ENCODE measurements around the gene KDM4B. TPM values are rescaled to one million over a fixed set of nuclear protein-coding genes. Genes with fewer than 3 reads are reported as not detected.

Gene KDM4B
- total and polyA plus RNA-seq, 3 experiments from 2014 or later: 14.6 to 16.0 (median 14.6) TPM

DNA sequence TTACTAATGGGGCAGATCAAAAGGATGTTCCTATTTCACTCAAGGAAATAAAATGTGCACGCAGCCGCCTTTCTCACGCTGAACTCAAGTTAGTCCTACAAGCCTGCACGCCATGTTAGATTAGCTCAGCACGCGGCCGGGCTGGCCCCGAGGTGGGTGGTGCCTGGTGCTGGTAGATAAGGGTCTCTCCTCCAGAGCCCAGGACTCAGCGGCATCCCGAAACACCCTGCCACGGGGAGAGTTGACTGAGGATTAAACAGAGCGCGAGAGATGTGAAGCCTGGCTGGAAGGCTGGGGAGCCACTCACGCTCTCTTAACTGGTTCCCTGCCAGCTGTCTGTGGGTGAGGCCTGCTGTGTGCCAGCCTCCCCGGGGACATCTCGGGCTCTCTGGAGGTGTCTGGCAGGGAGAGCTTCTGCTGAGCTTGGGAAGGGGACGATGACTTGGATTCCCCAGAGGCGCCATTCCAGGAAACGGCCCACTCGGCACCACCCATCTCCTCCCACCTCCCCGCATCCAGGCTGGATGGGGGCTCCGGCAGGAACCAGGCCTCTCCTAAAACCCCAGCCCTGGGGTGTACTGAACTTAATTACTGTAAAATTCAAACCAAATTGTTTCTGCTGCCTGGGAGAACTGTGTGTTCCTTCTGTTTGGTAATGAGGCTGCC, 122.2 kb downstream of the KDM4B start:
- H3K27ac Mint-ChIP-seq: no peak overlapping the region
- peaks cover 0 to 2% (median 0%) of the 10 kb centered on the region in 5 donors for H3K9me3 Mint-ChIP-seq
- peaks cover 0 to 2% (median 0%) of the 10 kb centered on the region in 3 donors for H3K4me1 Mint-ChIP-seq
- H3K27ac ChIP-seq (ENCODE audit: low read depth, low read length): no peak overlapping the region
- H3K27me3 ChIP-seq (ENCODE audit: insufficient read depth, low read length, poor library complexity, severe bottlenecking): no peaks in the 10 kb centered on the region
- peaks cover 0 to 33% (median 3%) of the 10 kb centered on the region in 3 donors for H3K36me3 Mint-ChIP-seq
- H3K27me3 Mint-ChIP-seq: no peaks in the 10 kb centered on the region
- no peak overlapping the region for H3K4me3 ChIP-seq (ENCODE audit: low read length)
- no peak overlapping the region for H3K4me3 Mint-ChIP-seq
- DNase-seq: no peak
- no peaks in the 10 kb centered on the region for H3K36me3 ChIP-seq (ENCODE audit: insufficient read depth, low read length)
- H3K9me3 ChIP-seq (ENCODE audit: low read length): no peaks in the 10 kb centered on the region
- no peaks in the 10 kb centered on the region for H3K4me1 ChIP-seq (ENCODE audit: insufficient read depth, low read length)
- POLR2A ChIA-PET: no interaction called here
- CTCF ChIA-PET: no interaction called here

DNA sequence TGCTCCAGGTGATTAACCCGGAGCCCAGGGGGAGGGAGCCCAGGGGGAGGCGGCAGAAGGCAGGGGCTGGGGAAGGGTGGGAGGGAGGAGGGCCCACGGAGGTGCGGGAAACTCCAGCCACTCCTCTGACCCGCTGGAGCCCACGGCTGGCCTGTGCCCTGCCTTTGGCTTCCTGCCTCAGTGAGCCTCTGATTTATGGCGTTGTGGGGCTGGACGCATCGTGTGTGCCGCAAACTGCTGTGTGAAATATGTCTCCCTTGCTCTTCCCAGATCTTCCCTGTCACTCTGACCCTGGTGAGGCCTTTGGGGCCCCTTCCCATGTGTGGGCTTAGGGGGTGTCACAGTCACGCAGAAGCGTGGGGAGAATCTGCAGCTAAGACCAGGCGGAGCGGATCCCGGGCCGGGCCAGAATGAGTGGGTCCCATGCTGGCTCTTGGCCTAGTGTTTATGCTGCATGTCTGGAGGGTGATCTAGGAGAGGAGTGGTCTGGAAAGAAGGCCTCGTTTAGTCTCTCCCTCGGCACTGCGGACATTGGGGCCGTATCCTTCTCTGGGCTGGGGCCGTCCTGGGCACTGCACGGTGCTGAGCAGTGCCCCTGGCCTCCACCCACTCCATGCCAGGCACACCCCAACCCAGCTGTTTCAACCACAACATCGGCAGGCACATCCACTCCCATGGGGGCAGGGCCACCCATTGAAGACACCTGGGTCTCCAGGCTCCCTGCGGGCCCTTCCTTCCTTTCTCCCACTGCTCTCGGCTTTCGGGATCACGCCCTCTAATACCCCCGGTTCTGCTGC, 123.0 kb downstream of the KDM4B start:
- Mint-ChIP-seq H3K27ac (peak overlapping the region in 1 of 8 donors; percentile 88), H3K27me3 (no peaks in the 10 kb centered on the region), H3K4me3 (no peak overlapping the region), H3K36me3 (peaks cover 2 to 32% (median 5%) of the 10 kb centered on the region in 3 donors), H3K9me3 (peaks cover 0 to 2% (median 0%) of the 10 kb centered on the region in 5 donors), H3K4me1 (no peaks in the 10 kb centered on the region)
- Histone ChIP-seq H3K27ac (ENCODE audit: low read depth, low read length) (no peak overlapping the region), H3K4me3 (ENCODE audit: low read length) (no peak overlapping the region), H3K27me3 (ENCODE audit: insufficient read depth, low read length, poor library complexity, severe bottlenecking) (no peaks in the 10 kb centered on the region), H3K4me1 (ENCODE audit: insufficient read depth, low read length) (no peaks in the 10 kb centered on the region), H3K9me3 (ENCODE audit: low read length) (no peaks in the 10 kb centered on the region), H3K36me3 (ENCODE audit: insufficient read depth, low read length) (no peaks in the 10 kb centered on the region)
- ChIA-PET CTCF (no interaction called here), POLR2A (no interaction called here)
- DNase-seq: no peak

DNA sequence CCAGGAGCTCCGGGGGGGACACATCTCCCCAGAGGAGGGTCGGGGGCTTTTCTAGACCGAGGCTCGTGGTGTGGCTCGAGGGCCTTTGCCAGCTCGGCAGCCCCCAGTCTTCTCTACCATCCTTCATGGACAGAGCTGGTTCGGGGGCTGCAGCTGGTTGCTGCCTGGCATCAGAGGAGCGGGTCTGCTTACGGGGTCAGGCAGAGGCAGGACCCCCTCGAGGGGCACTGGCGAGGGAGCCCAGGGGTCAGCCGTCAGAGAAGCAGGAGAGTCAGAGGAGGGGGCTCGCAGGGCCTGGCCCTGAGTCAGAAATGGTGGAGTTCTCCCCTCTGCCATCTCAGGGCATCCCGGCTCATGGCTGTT, 123.5 kb downstream of the KDM4B start:
- CTCF ChIA-PET: no interaction called here

DNA sequence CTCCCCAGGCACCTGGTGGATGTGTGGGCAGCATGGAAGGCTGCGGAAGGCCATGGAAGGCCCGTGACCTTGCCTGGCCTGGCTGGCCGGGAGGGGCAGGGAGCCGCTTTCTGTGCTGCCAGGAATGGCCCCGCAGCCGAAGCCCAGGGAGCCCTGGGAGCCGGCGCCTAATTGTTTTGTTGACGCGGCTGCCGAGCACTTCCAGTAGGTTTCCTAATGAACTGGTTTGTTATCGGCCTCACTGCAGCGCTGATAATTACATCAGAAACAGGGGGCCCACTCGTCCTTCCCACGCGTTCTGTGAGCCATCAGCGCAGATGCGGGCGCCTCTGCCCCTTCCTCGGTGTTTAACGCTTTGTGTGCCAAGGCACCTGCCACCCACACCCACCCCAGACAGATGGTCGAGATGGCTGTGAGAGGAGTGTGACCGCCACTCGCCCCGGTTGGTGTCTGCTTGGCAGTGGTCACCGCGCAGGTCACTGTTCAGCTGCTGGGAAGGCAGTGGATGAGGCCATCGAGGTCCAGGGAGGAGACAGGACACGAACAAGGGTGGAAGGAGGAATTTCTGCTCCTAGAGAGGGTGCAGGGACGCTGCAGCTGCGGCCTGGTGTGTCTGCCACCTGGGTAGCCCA, 124.5 kb downstream of the KDM4B start:
- Histone ChIP-seq H3K36me3 (ENCODE audit: insufficient read depth, low read length) (no peaks in the 10 kb centered on the region), H3K27ac (ENCODE audit: low read depth, low read length) (no peak overlapping the region), H3K4me3 (ENCODE audit: low read length) (no peak overlapping the region), H3K4me1 (ENCODE audit: insufficient read depth, low read length) (no peaks in the 10 kb centered on the region), H3K27me3 (ENCODE audit: insufficient read depth, low read length, poor library complexity, severe bottlenecking) (no peaks in the 10 kb centered on the region), H3K9me3 (ENCODE audit: low read length) (peaks cover 2% of the 10 kb centered on the region)
- no peaks in the 10 kb centered on the region for H3K27me3 Mint-ChIP-seq
- no peak for DNase-seq
- no peak overlapping the region for H3K4me3 Mint-ChIP-seq
- H3K27ac Mint-ChIP-seq: peak overlapping the region in 1 of 8 donors; percentile 18
- H3K9me3 Mint-ChIP-seq: peaks cover 0 to 7% (median 3%) of the 10 kb centered on the region in 5 donors
- H3K4me1 Mint-ChIP-seq: no peaks in the 10 kb centered on the region
- CTCF ChIA-PET: no interaction called here
- peaks cover 8 to 32% (median 15%) of the 10 kb centered on the region in 3 donors for H3K36me3 Mint-ChIP-seq
- POLR2A ChIA-PET: no interaction called here

More for the DNA sequence above, 123.5 kb downstream of the KDM4B start:
- no peaks in the 10 kb centered on the region for H3K27me3 Mint-ChIP-seq
- Histone ChIP-seq H3K27me3 (ENCODE audit: insufficient read depth, low read length, poor library complexity, severe bottlenecking) (no peaks in the 10 kb centered on the region), H3K4me1 (ENCODE audit: insufficient read depth, low read length) (no peaks in the 10 kb centered on the region), H3K9me3 (ENCODE audit: low read length) (no peaks in the 10 kb centered on the region), H3K36me3 (ENCODE audit: insufficient read depth, low read length) (no peaks in the 10 kb centered on the region), H3K27ac (ENCODE audit: low read depth, low read length) (no peak overlapping the region), H3K4me3 (ENCODE audit: low read length) (no peak overlapping the region)
- H3K4me3 Mint-ChIP-seq: no peak overlapping the region
- H3K9me3 Mint-ChIP-seq: peaks cover 0 to 6% (median 2%) of the 10 kb centered on the region in 5 donors
- no peak for DNase-seq
- H3K36me3 Mint-ChIP-seq: peaks cover 6 to 32% (median 8%) of the 10 kb centered on the region in 3 donors
- H3K4me1 Mint-ChIP-seq: no peaks in the 10 kb centered on the region
- no peak overlapping the region for H3K27ac Mint-ChIP-seq
- POLR2A ChIA-PET: no interaction called here

DNA sequence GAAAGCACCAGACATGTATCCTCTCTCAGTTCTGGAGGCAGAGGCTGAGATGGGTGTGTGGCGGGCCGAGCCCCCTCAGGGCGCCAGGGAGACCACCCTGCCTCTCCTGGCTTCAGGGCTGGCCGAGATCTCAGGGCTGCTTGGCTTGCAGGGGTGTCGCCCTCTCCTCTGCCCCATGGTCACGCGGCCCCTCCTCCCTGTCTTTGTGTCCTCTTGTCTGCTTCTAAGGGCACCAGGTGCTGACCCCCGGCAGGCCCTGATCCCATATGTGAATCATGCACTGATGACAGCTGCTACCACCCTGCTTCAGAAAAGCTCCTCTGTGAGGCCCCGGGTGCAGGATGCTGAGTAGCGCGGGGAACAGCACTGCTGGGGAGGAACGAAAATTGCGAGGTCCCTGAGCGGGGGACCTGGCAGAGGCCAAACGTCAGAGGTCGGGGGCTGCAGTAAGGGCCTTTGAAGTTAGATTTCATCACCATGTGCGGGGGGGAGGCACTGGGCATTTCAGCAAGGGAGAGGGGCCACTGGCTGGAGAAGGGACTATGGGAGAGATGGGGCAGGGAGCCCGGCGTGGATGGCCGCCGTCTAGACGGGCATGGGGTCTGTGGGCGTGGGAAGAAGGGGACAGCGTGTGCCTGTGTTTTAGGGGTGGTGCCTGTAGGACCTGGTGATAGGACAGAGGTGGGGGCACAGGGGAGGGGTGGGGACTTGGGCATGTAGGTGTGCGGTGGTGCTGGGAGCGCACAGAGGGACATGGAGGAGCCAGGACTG, 125.2 kb downstream of the KDM4B start:
- CTCF ChIA-PET: no interaction called here
- no peak for DNase-seq
- no peaks in the 10 kb centered on the region for H3K27me3 ChIP-seq (ENCODE audit: insufficient read depth, low read length, poor library complexity, severe bottlenecking)
- Mint-ChIP-seq H3K36me3 (peaks cover 13 to 33% (median 21%) of the 10 kb centered on the region in 3 donors), H3K9me3 (peaks cover 0 to 13% (median 6%) of the 10 kb centered on the region in 5 donors), H3K27me3 (no peaks in the 10 kb centered on the region), H3K4me1 (no peaks in the 10 kb centered on the region), H3K4me3 (no peak overlapping the region), H3K27ac (peak overlapping the region in 1 of 8 donors; percentile 40)
- H3K4me3 ChIP-seq (ENCODE audit: low read length): no peak overlapping the region
- H3K4me1 ChIP-seq (ENCODE audit: insufficient read depth, low read length): no peaks in the 10 kb centered on the region
- no peak overlapping the region for H3K27ac ChIP-seq (ENCODE audit: low read depth, low read length)
- H3K36me3 ChIP-seq (ENCODE audit: insufficient read depth, low read length): no peaks in the 10 kb centered on the region
- H3K9me3 ChIP-seq (ENCODE audit: low read length): peaks cover 10% of the 10 kb centered on the region
- POLR2A ChIA-PET: no interaction called here

DNA sequence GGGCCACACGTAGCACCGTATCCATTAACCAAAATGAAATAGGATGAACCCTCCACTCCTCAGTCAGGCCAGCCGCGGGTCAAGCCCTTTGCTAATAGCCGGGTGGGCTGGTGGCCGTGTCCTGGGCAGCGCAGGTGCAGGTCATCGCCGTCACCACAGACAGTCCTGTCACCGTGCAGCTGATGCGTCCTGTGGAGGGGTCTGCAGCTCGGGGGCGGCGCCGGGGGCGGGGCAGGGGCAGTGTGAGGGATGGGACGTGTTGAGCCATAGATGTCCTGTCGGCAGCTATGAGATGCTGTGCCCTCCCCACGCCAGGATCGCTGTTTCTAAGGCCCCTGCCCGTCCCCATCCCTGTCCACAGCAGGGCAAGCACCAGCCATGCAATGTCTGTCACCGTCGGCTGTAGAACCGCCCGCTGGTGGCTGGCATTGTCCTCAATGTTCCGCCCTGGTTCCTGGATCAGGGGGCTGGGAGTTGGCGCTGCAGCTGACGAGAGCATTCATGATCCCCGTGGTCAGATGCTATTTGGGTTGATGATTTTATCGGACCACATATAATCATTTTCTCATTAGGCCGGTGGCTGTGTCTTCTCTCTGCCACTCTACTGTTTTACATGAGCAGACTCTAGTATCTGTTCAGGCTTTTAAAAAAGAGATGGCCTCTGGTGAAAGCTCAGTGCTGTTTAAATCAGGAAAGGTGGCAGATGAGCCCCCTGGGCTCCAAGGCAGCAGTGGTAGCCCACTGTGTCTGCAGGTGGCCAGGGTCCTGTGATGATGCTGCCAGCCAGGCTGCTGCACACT, 126.1 kb downstream of the KDM4B start:
- Mint-ChIP-seq H3K27me3 (no peaks in the 10 kb centered on the region), H3K4me1 (no peaks in the 10 kb centered on the region), H3K27ac (peak overlapping the region in 1 of 8 donors; percentile 15), H3K4me3 (no peak overlapping the region), H3K9me3 (peaks cover 2 to 22% (median 13%) of the 10 kb centered on the region in 5 donors), H3K36me3 (peaks cover 15 to 37% (median 28%) of the 10 kb centered on the region in 3 donors)
- Histone ChIP-seq H3K27me3 (ENCODE audit: insufficient read depth, low read length, poor library complexity, severe bottlenecking) (no peaks in the 10 kb centered on the region), H3K36me3 (ENCODE audit: insufficient read depth, low read length) (no peaks in the 10 kb centered on the region), H3K9me3 (ENCODE audit: low read length) (peaks cover 14% of the 10 kb centered on the region), H3K27ac (ENCODE audit: low read depth, low read length) (no peak overlapping the region), H3K4me1 (ENCODE audit: insufficient read depth, low read length) (no peaks in the 10 kb centered on the region), H3K4me3 (ENCODE audit: low read length) (no peak overlapping the region)
- ChIA-PET CTCF (no interaction called here), POLR2A (no interaction called here)
- no peak for DNase-seq

DNA sequence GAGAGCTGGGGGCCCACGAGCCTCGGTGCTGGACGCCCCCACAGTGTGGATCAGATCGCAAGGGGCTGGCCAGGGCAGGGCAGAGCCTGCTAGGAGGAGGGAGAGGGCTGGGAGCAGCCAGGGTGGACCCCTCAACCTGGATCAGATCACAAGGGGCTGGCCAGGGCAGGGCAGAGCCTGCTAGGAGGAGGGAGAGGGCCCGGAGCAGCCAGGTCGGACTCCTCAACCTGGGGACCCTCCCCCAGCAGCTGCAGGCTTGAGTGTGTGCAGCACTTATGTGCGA, 126.6 kb downstream of the KDM4B start:
- no peaks in the 10 kb centered on the region for H3K4me1 ChIP-seq (ENCODE audit: insufficient read depth, low read length)
- no peaks in the 10 kb centered on the region for H3K27me3 Mint-ChIP-seq
- H3K27ac ChIP-seq (ENCODE audit: low read depth, low read length): no peak overlapping the region
- H3K27ac Mint-ChIP-seq: peak overlapping the region in 1 of 8 donors; percentile 15
- DNase-seq: no peak
- peaks cover 0 to 2% (median 0%) of the 10 kb centered on the region in 3 donors for H3K4me1 Mint-ChIP-seq
- H3K36me3 Mint-ChIP-seq: peaks cover 18 to 41% (median 33%) of the 10 kb centered on the region in 3 donors
- no peak overlapping the region for H3K4me3 Mint-ChIP-seq
- peaks cover 14% of the 10 kb centered on the region for H3K9me3 ChIP-seq (ENCODE audit: low read length)
- ChIA-PET CTCF (no interaction called here), POLR2A (no interaction called here)
- no peaks in the 10 kb centered on the region for H3K27me3 ChIP-seq (ENCODE audit: insufficient read depth, low read length, poor library complexity, severe bottlenecking)
- H3K36me3 ChIP-seq (ENCODE audit: insufficient read depth, low read length): no peaks in the 10 kb centered on the region
- H3K4me3 ChIP-seq (ENCODE audit: low read length): no peak overlapping the region
- H3K9me3 Mint-ChIP-seq: peaks cover 2 to 27% (median 17%) of the 10 kb centered on the region in 5 donors
